Body of pancreas (tissue), 4 donors: Measurements from ENCODE around the gene ATG2B. TPM values are rescaled to one million over a fixed set of nuclear protein-coding genes. Genes with fewer than 3 reads are reported as not detected.

Experiments used
- ATAC-seq: fragments of 150-250 bp; one replicate; pipeline ENCODE4 v1.9.1; 2016
- DNase-seq, 4 donors: peaks; one replicate each; pipeline ENCODE4 v3.0.0-alpha.2; 2019
- H3K27ac ChIP-seq, 4 donors: fragments of 200-600 bp; sonication (generic); 1 replicate in 3 of 4; 2 replicates in 1 of 4; pipeline versions ENCODE4 v1.5.1 to v1.6.1; 2016 to 2019; ENCODE audit warnings: mild to moderate bottlenecking in 1 of 4, mixed read lengths in 1 of 4, moderate library complexity in 1 of 4
- H3K27me3 ChIP-seq, 2 donors: fragments of 200-600 bp; sonication (generic); one replicate each; pipeline ENCODE4 v1.6.0; 2016; ENCODE audit warnings: mild to moderate bottlenecking in 1 of 2
- H3K36me3 ChIP-seq, 2 donors: fragments of 200-600 bp; sonication (generic); replicated peaks in 1 of 2; 2 replicates each; pipeline ENCODE4 v1.5.1; 2016; ENCODE audit warnings: low read depth in 2 of 2; ENCODE audit not compliant: insufficient read depth in 1 of 2
- H3K4me1 ChIP-seq: fragments of 200-600 bp; sonication (generic); one replicate; pipeline ENCODE4 v1.6.0; 2016
- H3K4me3 ChIP-seq, 2 donors: fragments of 200-600 bp; sonication (generic); 1 replicate in 1 of 2; 2 replicates in 1 of 2; pipeline ENCODE4 v1.5.1; 2016 to 2019
- H3K9me3 ChIP-seq, 3 donors: fragments of 200-600 bp; sonication (generic); 1 replicate in 2 of 3; 2 replicates in 1 of 3; pipeline ENCODE4 v1.5.1; 2016
- POLR2A ChIP-seq, 3 donors: fragments of 450-650 bp; IDR thresholded peaks; one replicate each; pipeline ENCODE4 v1.6.1; 2016; ENCODE audit warnings: antibody characterized with exemption in 3 of 3, mild to moderate bottlenecking in 2 of 3
- WGBS, 2 donors: methylation state at CpG; one replicate each; pipeline ENCODE4 v1.1.5; 2017; 5-methylcytosine and 5-hydroxymethylcytosine counted together
- intact Hi-C: fragments of 100-400 bp; cut with DNase I; formaldehyde crosslinking; loops from one replicate; pipeline ENCODE4 v1.15.1; 2023
- total RNA-seq, 2 donors: library from RNA; depleted of rRNA; stranded (reverse); fragments of >200 nt; gene quantifications; one replicate each; pipeline ENCODE4 v1.1.0, GENCODE V29; 2016
- TF ChIP-seq, protein P1 (sequence below), 7 experiments: fragments of 450-650 bp in 4 of 7; fragments of 200-600 bp in 3 of 7; sonication (generic) in 3 of 7; IDR thresholded peaks; one replicate each; pipeline ENCODE4 v1.5.1; 2016 to 2019; ENCODE audit warnings: antibody characterized with exemption in 7 of 7

Gene ATG2B
- total RNA-seq, 2 donors from 2014 or later: 26.2 to 51.7 TPM

DNA sequence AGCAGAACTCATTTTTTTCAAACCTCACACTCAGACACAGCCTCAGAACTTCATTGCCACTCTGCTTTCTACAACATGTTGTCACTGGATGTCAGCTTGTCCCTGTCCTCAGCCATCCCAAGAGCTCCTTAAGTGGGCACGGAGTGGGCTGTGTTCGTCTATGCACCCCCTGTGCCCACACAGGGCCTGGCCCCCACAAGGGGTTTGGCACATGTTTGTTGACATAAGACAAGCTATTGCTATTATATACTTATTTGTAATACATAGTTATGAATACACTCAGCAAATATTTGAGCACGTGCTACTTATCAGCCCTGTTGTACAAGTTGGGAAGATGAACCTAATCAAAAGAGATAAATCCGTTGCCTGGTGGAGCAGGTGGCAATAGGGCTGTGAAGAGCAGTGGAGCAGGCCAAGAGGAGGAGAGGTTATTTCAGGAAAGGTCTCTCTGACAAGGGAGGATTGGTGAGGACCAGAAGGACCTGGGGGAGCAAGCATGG is 111.4 kb downstream of the ATG2B start:
- intact Hi-C loops: no loop called here

DNA sequence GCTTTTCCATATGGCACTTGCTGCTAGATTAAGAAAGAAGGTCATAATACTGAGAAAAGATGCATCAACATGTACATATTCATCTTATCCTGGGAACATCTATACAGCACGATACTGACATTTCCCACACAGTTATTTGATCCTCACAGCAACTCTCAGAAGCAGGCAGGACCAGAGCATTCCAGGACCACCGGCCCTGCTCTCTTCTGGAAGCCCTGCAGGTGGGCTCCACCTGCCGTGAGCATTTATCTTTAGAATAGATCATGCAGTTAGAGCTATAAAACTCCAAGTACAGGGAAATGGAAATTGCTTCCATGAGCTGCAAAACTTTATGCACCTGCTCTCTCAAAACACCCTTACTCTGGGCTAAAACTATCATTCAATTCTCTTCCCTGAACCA is 112.7 kb downstream of the ATG2B start:
- Histone ChIP-seq H3K27me3 (no peaks in the 10 kb centered on the region), H3K4me1 (no peaks in the 10 kb centered on the region), H3K36me3 (no peaks in the 10 kb centered on the region), H3K9me3 (no peaks in the 10 kb centered on the region), H3K27ac (no peak overlapping the region), H3K4me3 (no peak overlapping the region)
- intact Hi-C loops: no loop called here
- DNase-seq (no peak), ATAC-seq (no peak)
- 80 to 92% methylated on average over 3 of the region's 3 CpGs for WGBS, 2 donors
- no peak for TF ChIP-seq POLR2A (IDR thresholded peaks at IDR 0.05)
- TF ChIP-seq, protein P1, sequence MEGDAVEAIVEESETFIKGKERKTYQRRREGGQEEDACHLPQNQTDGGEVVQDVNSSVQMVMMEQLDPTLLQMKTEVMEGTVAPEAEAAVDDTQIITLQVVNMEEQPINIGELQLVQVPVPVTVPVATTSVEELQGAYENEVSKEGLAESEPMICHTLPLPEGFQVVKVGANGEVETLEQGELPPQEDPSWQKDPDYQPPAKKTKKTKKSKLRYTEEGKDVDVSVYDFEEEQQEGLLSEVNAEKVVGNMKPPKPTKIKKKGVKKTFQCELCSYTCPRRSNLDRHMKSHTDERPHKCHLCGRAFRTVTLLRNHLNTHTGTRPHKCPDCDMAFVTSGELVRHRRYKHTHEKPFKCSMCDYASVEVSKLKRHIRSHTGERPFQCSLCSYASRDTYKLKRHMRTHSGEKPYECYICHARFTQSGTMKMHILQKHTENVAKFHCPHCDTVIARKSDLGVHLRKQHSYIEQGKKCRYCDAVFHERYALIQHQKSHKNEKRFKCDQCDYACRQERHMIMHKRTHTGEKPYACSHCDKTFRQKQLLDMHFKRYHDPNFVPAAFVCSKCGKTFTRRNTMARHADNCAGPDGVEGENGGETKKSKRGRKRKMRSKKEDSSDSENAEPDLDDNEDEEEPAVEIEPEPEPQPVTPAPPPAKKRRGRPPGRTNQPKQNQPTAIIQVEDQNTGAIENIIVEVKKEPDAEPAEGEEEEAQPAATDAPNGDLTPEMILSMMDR (IDR thresholded peaks at IDR 0.05): no peak

More for the DNA sequence above, 111.4 kb downstream of the ATG2B start:
- TF ChIP-seq POLR2A (IDR thresholded peaks at IDR 0.05): no peak
- TF ChIP-seq, protein P1 (IDR thresholded peaks at IDR 0.05): no peak
- H3K27me3 ChIP-seq: no peaks in the 10 kb centered on the region
- no peak for DNase-seq
- no peaks in the 10 kb centered on the region for H3K4me1 ChIP-seq
- H3K4me3 ChIP-seq: no peak overlapping the region
- H3K27ac ChIP-seq: no peak overlapping the region
- no peak for ATAC-seq
- 42 to 55% methylated on average over 4 of the region's 4 CpGs for WGBS, 2 donors
- H3K9me3 ChIP-seq: no peaks in the 10 kb centered on the region
- no peaks in the 10 kb centered on the region for H3K36me3 ChIP-seq

DNA sequence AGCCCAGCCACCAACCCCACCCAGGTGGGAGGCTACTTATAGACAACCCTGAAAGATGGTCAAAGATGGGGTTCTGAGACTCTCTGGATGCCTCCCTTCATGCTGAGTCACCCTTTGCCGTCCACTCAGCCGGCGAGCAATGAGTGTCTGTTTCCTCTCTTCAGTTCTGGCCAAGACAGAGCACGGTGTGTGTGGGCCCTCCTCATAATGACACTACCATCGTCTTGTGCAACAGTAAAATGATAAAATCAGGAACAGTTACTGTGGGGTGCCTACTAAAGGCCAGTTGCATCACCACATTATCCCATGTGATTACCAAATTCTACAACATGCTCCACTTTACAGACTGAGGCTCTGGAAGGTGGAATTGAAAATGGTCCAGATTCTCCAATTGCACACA is 114.1 kb downstream of the ATG2B start:
- no peaks in the 10 kb centered on the region for H3K9me3 ChIP-seq
- H3K27ac ChIP-seq: no peak overlapping the region
- no peaks in the 10 kb centered on the region for H3K27me3 ChIP-seq
- no peaks in the 10 kb centered on the region for H3K4me1 ChIP-seq
- WGBS, 2 donors: 41 to 82% methylated on average over 5 of the region's 5 CpGs
- DNase-seq (peak in 1 of 4 donors; percentile 39), ATAC-seq (peak; percentile 45)
- no peaks in the 10 kb centered on the region for H3K36me3 ChIP-seq
- no peak overlapping the region for H3K4me3 ChIP-seq
- intact Hi-C loops: no loop called here
- TF ChIP-seq, protein P1 (IDR thresholded peaks at IDR 0.05): no peak
- TF ChIP-seq POLR2A (IDR thresholded peaks at IDR 0.05): no peak

DNA sequence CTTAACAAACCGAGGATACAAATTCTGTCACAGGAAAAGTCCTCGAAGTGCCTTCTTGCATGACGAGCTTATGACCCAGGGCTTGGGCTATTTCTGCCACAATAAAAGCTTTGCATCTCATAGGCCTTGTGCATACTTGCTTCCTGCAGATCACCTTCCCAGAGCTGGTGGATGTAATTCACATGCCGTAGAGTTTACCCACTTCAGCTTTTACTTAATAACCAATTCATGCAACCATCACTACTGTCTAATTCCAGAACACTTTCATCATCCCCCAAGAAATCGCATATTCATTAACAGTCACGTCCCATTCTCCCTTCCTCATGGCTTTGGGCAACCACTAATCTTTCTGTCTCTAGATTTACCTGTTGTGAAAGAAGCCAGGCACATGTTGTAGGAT is 116.1 kb downstream of the ATG2B start:
- H3K36me3 ChIP-seq: no peaks in the 10 kb centered on the region
- no peak overlapping the region for H3K4me3 ChIP-seq
- no peaks in the 10 kb centered on the region for H3K27me3 ChIP-seq
- H3K9me3 ChIP-seq: no peaks in the 10 kb centered on the region
- no peak overlapping the region for H3K27ac ChIP-seq
- H3K4me1 ChIP-seq: no peaks in the 10 kb centered on the region
- DNase-seq (no peak), ATAC-seq (no peak)
- WGBS, 2 donors: 80 to 85% methylated on average over 6 of the region's 6 CpGs
- no peak for TF ChIP-seq POLR2A (IDR thresholded peaks at IDR 0.05)
- TF ChIP-seq, protein P1 (IDR thresholded peaks at IDR 0.05): no peak
- intact Hi-C loops: no loop called here

DNA sequence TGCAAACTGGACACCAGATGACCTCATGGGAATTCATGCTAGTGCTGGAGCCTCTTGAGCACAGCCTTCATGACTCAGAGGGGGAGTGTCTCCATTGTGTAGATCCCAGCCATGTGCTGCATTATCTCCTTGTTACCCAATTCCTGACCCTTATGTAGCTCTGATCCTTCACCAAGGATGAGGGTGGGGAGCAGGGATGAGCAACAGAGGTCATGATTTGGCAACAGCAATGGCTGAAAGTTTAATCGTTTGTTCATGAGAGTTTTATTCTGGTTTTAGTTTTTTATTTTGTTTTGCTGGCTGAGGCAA is 116.6 kb downstream of the ATG2B start:
- H3K4me1 ChIP-seq: no peaks in the 10 kb centered on the region
- ATAC-seq: peak; percentile 55
- no peaks in the 10 kb centered on the region for H3K9me3 ChIP-seq
- H3K27ac ChIP-seq: no peak overlapping the region
- intact Hi-C loops: no loop called here
- DNase-seq: peak in 1 of 4 donors; percentile 43
- 58 to 80% methylated on average over 1 of the region's 1 CpG for WGBS, 2 donors
- no peaks in the 10 kb centered on the region for H3K36me3 ChIP-seq
- no peak for TF ChIP-seq POLR2A (IDR thresholded peaks at IDR 0.05)
- TF ChIP-seq, protein P1 (IDR thresholded peaks at IDR 0.05): no peak
- H3K27me3 ChIP-seq: no peaks in the 10 kb centered on the region
- H3K4me3 ChIP-seq: no peak overlapping the region
